Peyer's patch (tissue), 4 donors: Measurements from ENCODE around the gene DAAM1. TPM values are rescaled to one million over a fixed set of nuclear protein-coding genes. Genes with fewer than 3 reads are reported as not detected.

Experiments used
- DNase-seq, 3 donors: peaks; one replicate each; pipeline ENCODE4 v3.0.0-alpha.2; 2017 to 2019
- H3K27ac ChIP-seq, 4 donors: fragments of 200-600 bp; sonication (generic); one replicate each; pipeline ENCODE4 v1.5.1; 2016 to 2019
- H3K27me3 ChIP-seq, 2 donors: fragments of 200-600 bp; sonication (generic); one replicate each; pipeline ENCODE4 v1.5.1; 2019
- H3K36me3 ChIP-seq, 3 donors: fragments of 200-600 bp; sonication (generic); one replicate each; pipeline ENCODE4 v1.5.1; 2016 to 2019
- H3K4me1 ChIP-seq, 4 donors: fragments of 200-600 bp; sonication (generic); one replicate each; pipeline ENCODE4 v1.5.1; 2016 to 2019
- H3K4me3 ChIP-seq, 4 donors: fragments of 200-600 bp; sonication (generic); 1 replicate in 3 of 4; 2 replicates in 1 of 4; pipeline ENCODE4 v1.5.1; 2016 to 2019; ENCODE audit warnings: mild to moderate bottlenecking in 1 of 4
- H3K9me3 ChIP-seq, 4 donors: fragments of 200-600 bp; sonication (generic); one replicate each; pipeline ENCODE4 v1.5.1; 2016 to 2019; ENCODE audit warnings: mild to moderate bottlenecking in 1 of 4
- POLR2A ChIP-seq, 2 donors: fragments of 450-650 bp; IDR thresholded peaks; one replicate each; pipeline ENCODE4 v1.5.1; 2017; ENCODE audit warnings: antibody characterized with exemption in 2 of 2, mild to moderate bottlenecking in 2 of 2, moderate library complexity in 2 of 2
- total RNA-seq, 4 donors: library from RNA; depleted of rRNA; stranded (reverse); fragments of >200 nt; gene quantifications; one replicate each; pipeline ENCODE4 v1.1.0, GENCODE V29; 2016
- TF ChIP-seq, protein P1 (sequence below), 6 experiments: fragments of 450-650 bp in 4 of 6; fragments of 200-600 bp in 2 of 6; sonication (generic) in 1 of 6; IDR thresholded peaks; one replicate each; pipeline ENCODE4 v1.5.1; 2017 to 2019; ENCODE audit warnings: antibody characterized with exemption in 6 of 6, mild to moderate bottlenecking in 3 of 6, moderate library complexity in 1 of 6

The DAAM1 gene
- total RNA-seq, 4 donors from 2014 or later, result 17.7 to 110 (median 61.7) TPM

DNA sequence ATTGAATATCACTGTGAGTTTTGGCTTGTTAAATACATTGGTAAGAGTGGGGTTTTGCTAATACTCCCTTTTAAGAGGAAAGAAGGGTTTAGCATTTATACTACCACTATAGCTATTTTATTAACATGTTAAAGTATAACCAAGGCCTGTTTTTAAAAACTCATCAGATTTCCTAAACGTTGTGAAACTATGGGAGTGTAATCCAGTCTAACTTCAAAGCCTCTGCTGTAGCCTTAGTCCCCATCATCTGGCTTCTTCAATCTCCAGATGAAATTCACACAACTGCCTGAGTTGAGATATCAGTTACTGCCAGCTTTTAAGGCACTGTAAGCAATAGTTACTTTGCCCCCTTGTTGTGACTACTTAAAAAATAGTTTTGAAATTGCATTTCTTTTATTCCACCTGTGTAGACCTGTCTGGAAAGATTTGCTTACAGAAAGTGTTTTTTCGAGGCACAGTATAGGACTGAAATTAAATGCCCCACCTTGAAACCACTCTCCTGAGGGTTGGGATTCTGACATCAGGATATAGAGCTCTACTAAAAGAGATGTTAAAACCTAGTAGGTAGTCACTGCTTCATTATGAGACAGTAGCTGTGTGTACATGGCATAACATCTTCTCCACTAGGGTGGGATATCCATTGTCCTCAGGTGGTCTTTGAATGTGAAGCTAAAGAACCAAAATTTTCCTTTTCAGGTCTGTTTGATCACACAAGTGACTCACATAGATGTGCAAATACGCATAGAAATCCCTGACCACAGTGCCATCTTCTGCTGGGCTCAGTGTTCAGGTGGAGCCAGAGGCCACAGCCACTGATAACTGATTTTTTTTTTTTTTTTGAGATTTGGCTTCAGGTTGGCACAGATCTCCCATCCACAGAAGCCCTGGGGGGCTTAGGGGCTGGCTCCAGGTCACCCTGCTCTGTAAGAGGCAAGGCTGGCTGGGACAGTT is 125.5 kb downstream of the DAAM1 start:
- no peaks in the 10 kb centered on the region for H3K36me3 ChIP-seq
- peaks cover 0 to 6% (median 0%) of the 10 kb centered on the region in 4 donors for H3K4me1 ChIP-seq
- H3K27ac ChIP-seq, result no peak overlapping the region
- DNase-seq, result no peak
- TF ChIP-seq, protein P1, sequence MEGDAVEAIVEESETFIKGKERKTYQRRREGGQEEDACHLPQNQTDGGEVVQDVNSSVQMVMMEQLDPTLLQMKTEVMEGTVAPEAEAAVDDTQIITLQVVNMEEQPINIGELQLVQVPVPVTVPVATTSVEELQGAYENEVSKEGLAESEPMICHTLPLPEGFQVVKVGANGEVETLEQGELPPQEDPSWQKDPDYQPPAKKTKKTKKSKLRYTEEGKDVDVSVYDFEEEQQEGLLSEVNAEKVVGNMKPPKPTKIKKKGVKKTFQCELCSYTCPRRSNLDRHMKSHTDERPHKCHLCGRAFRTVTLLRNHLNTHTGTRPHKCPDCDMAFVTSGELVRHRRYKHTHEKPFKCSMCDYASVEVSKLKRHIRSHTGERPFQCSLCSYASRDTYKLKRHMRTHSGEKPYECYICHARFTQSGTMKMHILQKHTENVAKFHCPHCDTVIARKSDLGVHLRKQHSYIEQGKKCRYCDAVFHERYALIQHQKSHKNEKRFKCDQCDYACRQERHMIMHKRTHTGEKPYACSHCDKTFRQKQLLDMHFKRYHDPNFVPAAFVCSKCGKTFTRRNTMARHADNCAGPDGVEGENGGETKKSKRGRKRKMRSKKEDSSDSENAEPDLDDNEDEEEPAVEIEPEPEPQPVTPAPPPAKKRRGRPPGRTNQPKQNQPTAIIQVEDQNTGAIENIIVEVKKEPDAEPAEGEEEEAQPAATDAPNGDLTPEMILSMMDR (IDR thresholded peaks at IDR 0.05), result no peak
- no peak for TF ChIP-seq POLR2A (IDR thresholded peaks at IDR 0.05)
- no peak overlapping the region for H3K4me3 ChIP-seq
- H3K27me3 ChIP-seq, result no peaks in the 10 kb centered on the region
- H3K9me3 ChIP-seq, result no peaks in the 10 kb centered on the region

DNA sequence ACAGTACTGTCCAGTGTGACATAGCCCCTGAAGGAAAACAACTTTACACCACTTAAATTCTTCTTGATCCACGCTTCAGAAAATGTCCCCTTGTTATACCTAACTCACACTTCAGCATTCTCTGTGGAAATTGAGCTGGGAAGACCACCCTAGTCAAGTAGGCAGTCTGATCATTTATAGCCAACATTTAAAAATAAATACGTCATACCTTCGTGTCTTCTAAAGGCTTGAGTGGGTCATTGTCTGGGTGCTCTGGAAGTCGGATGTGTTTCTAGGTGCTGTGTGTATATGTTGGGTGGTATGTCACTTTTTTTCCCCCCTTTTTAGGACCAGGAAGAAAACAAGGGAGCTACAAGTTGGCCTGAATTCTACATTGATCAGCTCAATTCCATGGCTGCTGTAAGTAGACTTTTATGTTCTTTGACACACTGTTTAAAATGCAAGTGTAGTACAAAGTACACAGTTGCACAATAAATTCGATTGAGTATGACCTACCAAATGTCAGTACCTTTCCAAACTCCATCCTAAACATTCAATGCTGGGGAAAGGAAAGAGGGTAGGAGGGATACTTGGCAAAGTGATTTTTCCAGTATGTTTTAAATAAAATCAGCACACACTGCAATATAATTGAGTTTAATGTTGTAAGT is 126.6 kb downstream of the DAAM1 start:
- H3K4me1 ChIP-seq, result peaks cover 0 to 6% (median 0%) of the 10 kb centered on the region in 4 donors

DNA sequence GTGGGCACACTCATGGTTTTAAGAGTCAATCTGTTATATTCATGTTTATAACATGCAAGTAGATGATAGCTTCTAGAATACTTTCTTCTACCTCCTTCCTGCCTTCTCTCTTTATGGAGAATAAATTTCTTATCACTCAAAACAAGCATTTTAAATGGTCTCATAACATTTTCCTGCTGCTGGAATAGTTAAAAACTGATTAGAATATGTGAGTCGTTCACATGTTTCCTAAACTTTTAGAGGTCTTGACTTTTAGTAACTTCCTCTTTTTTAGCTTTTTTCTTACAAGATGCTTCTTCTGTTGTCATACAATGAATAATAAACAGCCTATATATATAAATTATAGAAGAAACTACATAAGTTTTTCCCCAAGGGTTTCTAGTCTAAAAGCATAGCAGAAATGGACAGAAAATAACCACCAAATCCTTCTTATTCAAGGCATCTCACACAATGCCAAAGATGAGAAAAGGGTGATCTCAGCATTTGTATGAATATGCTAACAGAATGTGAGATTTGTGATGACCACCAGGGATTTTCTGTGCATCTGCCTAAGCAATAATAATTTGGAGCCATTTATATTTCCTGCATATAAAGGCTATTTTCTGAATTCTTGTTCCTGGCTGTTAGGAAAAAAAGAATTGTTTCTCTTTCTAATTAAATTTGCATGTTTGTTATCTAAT is 127.8 kb downstream of the DAAM1 start:
- H3K9me3 ChIP-seq, result no peaks in the 10 kb centered on the region
- TF ChIP-seq POLR2A (IDR thresholded peaks at IDR 0.05), result no peak
- TF ChIP-seq, protein P1 (IDR thresholded peaks at IDR 0.05), result no peak
- peaks cover 0 to 6% (median 0%) of the 10 kb centered on the region in 4 donors for H3K4me1 ChIP-seq
- no peaks in the 10 kb centered on the region for H3K27me3 ChIP-seq
- H3K4me3 ChIP-seq, result no peak overlapping the region
- no peak overlapping the region for H3K27ac ChIP-seq
- H3K36me3 ChIP-seq, result no peaks in the 10 kb centered on the region
- no peak for DNase-seq

More for the DNA sequence above, 126.6 kb downstream of the DAAM1 start:
- DNase-seq, result no peak
- Histone ChIP-seq H3K27ac (no peak overlapping the region), H3K4me3 (no peak overlapping the region), H3K27me3 (no peaks in the 10 kb centered on the region), H3K9me3 (no peaks in the 10 kb centered on the region), H3K36me3 (no peaks in the 10 kb centered on the region)
- TF ChIP-seq POLR2A (IDR thresholded peaks at IDR 0.05), result no peak
- TF ChIP-seq, protein P1 (IDR thresholded peaks at IDR 0.05), result no peak

DNA sequence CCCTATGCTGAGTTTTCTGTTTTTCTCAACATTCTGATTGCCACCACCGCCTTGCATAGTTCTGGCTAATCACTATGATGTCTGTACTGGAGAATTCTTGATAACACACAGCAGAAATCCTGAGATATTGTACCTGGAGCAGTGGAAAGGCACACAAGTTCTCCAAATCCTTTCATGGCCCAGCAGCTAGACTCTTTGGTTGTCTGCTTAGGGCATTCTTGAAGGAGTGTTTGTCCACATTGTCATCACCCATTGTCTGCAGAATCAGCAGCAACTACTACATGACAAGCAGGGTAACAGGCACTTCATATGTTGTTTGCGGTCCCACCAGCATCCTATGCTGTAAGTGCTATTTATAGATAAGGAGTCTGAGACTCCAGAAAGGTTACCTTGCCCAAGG is 128.9 kb downstream of the DAAM1 start:
- DNase-seq, result no peak
- Histone ChIP-seq H3K27ac (no peak overlapping the region), H3K4me3 (no peak overlapping the region), H3K9me3 (no peaks in the 10 kb centered on the region), H3K27me3 (no peaks in the 10 kb centered on the region), H3K36me3 (no peaks in the 10 kb centered on the region), H3K4me1 (peaks cover 0 to 6% (median 0%) of the 10 kb centered on the region in 4 donors)
- TF ChIP-seq, protein P1 (IDR thresholded peaks at IDR 0.05), result no peak

DNA sequence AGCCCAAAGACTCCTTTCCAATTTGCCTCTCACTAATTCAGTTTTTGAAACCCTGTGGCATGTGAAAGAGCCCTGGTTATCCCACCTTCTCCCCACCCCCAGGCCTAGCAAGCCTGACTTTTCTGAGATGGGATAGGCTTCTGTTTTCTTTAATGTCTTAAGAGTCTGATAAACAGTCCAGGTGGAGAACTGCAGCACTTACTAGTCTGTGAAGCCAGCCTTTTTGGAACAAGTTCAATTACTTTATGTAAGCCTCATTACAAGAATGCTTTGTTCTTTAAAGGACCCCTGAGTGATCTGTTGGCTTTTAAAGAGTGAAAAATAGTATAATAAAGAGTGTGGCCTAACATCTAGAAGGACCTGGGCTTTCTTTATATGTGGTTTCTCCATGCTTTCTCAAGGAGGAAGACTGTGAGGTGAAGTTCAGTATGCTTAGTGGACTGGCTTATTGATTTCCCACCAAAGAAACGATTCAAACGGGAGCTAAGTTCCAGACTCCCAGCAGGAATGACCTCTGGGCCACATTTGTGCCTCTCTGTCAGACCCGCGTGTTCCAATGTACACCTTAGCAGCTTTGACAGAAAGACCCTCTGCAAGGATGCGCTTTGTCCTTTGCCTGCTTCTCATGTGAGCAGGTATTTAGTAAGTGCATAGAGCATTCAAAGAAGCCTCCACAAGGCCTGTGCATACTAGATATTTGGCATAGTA is 129.5 kb downstream of the DAAM1 start:
- no peak for TF ChIP-seq POLR2A (IDR thresholded peaks at IDR 0.05)
- TF ChIP-seq, protein P1 (IDR thresholded peaks at IDR 0.05), result no peak
- Histone ChIP-seq H3K27ac (no peak overlapping the region), H3K27me3 (no peaks in the 10 kb centered on the region), H3K36me3 (no peaks in the 10 kb centered on the region), H3K4me3 (no peak overlapping the region), H3K9me3 (no peaks in the 10 kb centered on the region), H3K4me1 (peaks cover 0 to 2% (median 0%) of the 10 kb centered on the region in 4 donors)
- DNase-seq, result no peak
